Activated T-helper 1 cell treated with anti-CD3 and anti-CD28 coated beads, Interleukin-2, amount 50 U/mL, for 16 hours (primary cell): ENCODE measurements around the gene ARID3B.

Source experiments
- DNase-seq, 2 donors: peaks; one replicate each; pipeline ENCODE4 v3.0.0-alpha.2; 2020; ENCODE audit warnings: low read depth in 1 of 2, low spot score in 1 of 2

The ARID3B gene

GRCh38 chr15:74603026-74603788 is 62.2 kb downstream of the ARID3B start:
- no peak for DNase-seq

DNA sequence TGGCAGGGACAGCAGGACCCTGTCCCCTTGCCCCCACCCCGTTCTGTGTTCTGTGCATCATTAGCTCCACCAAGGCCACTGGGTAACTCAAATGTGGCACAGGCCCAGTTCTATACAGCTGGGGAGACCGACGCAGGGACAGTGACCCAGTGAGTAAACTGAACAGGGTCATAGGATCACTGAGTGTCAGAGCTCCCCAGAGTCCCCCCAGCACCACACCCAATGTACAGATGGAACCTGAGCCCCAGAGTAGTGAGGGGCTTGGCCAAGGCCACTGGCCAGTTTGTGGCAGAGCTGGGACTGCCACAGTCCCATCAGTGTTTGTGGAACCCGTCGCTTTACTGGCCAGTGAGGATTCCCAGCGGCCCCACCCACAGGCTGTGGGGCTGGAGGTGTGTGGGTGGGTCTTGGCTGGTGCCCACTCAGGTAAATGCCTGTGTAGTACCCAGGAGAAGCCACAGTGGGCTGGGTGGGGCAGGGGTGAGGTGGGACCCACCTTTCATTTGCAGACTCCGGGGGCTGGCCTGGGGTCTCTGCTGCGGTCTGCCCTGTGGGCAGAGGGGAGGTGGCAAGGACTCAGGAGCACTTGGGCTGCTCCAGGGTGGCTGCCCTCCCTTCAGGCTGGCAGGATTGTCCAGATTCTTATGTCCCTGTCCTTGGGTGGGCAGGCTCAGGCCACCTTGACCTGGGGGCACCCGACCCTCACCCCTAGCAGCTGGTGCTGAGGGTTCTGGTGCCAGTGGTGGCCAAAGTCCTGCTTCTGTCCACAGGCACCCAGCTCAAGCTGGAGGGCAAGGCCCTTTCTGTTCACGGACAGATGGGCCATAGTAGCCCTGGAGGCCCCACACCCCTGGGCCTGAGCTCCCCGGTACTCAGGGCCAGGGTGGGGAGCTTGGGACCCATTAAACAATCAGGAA is 63.0 kb downstream of the ARID3B start:
- DNase-seq: no peak

DNA sequence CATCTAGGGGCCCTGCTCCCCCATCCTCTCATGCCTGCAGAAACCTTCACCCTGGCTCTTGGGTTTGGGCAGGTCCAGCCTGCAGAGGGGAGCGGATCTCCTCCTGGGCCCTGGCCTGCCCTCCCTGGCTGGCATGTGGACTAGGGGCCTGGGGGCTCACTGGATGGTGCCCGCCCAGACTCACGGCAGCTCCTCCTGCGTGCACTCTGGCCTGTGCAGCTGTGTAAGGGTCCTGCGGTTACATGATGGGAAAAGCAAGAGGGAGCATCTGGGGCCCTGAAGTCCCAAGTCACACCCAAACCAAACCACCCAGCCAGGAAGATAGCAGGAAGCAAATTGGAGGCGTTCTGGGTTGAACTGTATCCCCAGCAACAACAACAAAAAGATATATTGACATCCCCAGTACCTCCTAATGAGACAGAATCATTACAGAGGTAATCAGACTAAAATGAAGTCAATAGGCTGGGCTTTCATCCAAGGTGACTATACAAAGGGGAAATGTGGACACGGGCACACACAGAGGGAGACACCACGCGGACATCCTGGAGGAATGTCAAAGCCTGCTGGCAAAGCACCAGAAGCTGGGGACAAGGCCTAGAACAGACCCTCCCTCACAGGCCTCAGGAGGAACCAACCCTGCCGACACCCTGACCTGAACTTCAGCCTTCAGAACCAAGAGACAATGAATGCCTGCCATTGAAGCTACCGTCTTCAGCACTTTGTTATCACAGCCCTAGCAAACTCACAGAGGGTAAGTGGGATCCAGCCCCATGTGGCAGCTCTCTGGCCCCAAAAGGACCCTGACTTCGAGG is 64.2 kb downstream of the ARID3B start:
- no peak for DNase-seq

DNA sequence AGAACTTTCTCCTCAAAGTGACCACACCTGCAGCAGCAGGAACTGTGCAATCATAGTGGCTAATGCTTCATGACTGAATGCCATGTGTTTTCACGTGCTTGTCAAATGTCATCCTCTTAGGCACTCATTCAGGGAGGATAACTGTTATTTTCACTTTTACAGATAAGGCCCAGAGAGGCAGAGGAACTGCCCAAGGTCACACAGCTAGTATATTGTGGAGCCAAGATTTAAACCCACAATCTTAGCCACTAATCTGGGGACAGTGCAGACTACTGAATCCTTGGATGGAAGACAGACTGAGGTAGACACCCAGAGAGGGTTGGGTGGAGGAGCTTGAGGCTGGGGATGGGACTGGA is 64.8 kb downstream of the ARID3B start:
- no peak for DNase-seq

- DNase-seq: no peak
Observed at GRCh38 chr15:74608786-74609185, 67.8 kb downstream of the ARID3B start.

GRCh38 chr15:74609938-74610301 is 68.9 kb downstream of the ARID3B start:
- no peak for DNase-seq

DNA sequence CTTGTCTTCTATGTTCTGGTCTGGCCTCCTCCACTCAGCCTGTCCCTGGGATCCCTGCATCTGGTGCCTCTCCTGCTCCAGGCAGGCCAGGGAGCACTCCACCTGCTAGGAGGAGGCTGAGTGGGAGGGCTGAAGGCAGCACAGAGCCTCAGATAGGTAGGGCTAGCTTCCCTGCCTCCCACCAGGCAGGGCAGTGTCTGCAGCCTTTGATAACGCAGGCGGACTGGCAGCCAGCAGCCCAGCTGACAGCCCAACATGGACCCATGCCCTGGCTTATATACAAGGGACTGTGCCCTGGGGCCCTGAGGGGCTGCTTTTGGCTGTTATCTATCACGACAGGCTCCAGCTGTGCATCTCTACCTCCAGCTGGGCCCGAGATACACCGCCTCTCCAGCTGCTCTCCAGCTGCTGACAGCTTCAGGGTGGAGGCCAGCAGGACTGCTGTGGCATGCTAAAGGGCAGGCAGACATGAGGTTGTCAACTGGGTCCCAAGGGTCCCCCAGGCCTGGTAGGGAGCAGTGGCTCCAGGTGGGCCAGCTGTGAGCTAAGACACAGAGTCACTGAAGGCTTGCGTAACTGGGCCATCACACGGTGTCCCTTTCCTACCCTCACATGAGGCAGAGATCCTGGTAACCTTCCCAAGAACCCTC is 69.4 kb downstream of the ARID3B start:
- DNase-seq: no peak

DNA sequence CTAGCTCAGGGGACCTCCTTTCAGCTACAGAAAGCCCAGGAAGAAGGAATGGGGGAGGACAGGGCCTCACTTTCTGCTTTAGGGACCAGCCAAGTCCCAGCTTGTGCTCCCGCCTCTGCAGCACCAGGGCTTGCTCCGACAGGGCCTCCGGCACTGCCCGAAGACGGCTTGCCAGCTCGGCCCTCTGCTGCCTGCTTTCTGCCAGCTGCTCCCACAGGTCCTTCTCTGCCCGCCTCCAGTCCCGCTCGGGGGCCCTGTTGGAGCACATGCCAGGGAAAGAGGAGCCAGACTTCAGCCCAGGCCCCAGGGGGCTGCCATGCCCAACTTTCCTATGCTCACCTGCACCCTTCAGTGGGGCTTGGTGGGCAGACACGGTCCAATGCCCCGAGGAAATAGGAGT is 70.3 kb downstream of the ARID3B start:
- no peak for DNase-seq

- no peak for DNase-seq
Observed at GRCh38 chr15:74611834-74612233, 70.8 kb downstream of the ARID3B start.

DNA sequence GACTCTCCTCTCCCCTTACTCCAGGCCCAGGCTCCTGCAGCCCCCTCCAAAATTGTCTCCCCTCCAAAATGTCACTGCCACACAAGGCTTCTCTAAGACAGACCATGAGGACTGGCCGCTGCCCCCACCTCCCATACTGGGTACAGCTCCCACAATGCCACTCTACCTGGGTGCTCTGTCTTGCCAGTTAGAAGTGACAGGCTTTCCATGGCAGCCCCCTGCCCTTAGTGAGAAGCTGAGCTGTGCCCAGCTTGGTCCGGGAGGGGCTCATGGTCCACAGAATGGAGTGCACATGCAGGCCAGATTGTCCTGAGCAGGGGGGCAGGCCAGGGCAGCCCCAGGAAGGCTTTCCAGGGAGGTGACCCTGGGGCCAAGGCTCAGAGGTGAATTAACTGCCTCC is 71.7 kb downstream of the ARID3B start:
- no peak for DNase-seq

DNA sequence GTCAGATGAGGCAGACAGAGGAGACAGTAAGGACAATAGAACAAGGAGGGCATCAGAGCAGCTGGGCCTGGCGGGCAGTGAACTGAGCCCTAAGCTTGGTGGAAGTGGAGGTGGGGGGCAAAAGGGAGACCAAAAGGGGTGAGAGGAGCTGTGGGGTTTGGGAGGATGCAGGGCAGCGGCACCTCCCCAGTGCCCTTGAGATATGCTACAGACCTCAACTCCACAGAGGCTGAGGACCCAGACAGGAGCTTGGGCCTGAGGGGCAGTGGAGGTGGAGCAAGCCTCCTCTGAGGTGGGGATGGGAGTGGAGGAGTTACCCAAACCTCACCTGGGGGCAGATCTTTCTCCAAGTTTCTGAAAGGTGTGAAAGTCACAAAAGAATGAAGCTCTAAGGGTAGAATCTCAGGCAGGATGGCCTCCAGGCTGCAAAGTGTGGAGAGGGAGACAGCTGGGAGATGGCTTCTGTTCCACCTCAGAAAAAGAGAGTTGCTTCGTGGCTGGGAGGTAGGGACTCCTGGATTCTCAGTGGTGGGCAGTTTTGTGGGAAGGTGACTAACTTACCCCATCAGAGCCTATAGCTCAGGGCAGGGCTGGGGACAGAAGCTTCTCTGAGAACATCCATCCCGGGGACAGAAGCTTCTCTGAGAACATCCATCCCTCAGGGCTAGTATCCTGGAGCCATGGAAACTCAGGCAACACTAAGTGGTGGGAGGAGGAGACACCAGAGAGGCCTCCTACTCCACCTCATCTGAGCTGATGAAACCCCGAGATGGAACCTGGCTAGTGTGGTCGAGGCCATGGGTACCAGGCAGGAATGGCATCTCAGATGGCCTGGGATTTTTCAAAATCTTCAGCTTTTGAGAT is 72.3 kb downstream of the ARID3B start:
- no peak for DNase-seq

DNA sequence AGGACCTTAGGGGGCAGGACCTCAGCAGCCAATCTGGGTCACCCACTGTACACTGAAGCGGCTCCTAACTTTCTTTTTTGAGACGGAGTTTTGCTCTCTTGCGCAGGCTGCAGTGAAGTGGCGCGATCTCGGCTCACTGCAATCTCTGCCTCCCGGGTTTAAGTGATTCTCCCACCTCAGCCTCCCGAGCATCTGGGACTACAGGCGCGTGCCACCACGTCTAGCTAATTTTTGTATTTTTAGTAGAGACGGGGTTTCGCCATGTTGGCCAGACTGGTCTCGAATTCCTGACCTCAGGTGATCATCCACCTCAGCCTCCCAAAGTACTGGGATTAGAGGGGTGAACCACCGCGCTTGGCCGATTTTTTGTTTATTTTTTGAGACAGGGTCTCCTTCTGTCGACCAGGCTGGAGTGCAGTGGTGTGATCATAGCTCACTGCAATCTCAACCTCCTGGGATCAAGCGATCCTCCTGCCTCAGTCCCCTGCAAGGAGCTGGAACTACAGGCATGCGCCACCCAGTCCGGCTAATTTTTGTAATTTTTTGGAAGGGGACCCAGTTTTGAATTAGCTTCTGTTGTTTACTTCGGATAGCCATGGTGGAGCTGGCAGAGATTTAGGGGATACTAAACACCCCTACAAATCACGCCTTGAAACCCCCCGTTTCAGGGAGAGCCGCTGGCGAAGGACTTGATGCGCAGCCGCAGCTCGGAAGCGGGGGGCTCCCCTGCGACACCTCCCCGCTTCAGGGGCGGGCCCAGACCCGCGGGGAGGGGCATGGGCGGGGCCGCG is 73.1 kb downstream of the ARID3B start:
- no peak for DNase-seq

DNA sequence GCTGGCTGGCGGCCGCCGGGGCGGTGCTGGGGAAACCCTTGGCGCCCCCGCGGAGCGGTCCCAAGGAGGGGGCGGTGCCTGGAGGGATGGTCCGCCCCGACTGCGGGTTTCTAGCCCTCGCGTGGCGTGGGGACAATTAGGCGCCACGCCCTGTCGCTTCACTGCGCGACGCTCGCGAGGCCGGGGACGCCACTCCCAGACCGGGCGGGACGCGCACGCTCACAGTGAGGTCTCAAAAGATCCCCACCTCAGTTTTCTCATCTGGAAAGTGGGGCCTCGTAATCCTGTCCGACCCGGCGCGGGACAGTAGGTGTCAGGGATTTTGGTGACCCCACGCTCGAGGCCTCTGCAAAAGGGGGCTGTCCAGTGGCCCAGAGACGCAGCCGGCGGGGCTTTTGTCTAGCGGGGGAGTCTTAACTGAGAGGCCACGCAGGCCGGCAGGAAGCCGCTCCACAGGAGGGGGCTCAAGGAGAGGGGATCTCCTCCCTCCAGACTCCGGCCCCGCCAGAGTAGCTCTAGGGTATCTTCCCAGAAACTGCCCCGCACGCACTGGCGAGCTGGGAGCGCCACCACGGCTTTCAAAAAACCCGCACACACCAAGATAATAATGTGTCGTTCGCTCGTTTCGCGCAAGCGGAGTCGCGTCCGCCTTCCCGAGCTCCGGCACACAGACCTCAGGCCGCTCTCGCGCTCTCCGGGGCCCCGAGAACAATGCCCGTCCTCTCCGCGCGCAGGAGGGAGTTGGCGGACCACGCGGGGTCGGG is 73.9 kb downstream of the ARID3B start:
- DNase-seq: peak; percentile 75 to 84

GRCh38 chr15:74615508-74616365 is 74.7 kb downstream of the ARID3B start, which contains the start of gene CLK3:
CLK3 (plus strand) TSS chr15:74615836; CDS start chr15:74619197, 3,361 bp downstream.
- peak; percentile 89 to 95 for DNase-seq

DNA sequence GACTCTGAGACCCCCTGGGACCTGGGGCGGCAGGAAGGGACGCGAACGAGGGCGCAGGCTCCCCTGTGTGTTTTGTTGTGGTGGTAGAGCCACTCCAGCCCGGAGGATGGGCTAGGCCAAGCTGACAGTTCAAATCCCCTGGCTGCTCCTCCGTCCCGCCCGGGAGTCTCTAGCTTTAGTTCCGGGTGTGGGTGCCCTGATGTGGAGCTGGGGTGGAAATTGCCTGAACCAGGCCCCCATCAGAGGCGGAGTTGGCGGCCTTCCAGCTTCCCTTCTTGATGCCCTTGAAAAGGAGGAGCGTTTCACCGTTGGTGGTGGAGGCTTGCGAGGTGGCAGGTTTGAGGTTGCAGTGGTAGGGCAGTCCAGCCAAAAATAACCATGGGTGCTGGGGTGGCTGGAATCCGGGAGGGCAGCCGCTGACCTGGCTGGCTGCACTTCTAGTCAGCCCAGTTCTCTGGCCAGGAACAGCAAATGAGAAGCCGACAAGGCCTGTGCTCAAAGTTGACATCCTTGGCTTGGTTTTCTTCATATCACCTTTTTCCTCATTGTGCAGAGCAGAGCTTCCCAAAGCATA is 75.4 kb downstream of the ARID3B start:
- DNase-seq: peak; percentile 45 to 47

GRCh38 chr15:74616996-74617395 is 76.0 kb downstream of the ARID3B start:
- DNase-seq: no peak
